OCI-M2 (cell line): ENCODE results near the gene ROCK2.

Source experiments
- DNase-seq: peaks from one replicate; lab custom pipeline; 2025; ENCODE audit not compliant: unreplicated experiment; lab: John Stamatoyannopoulos, UW

The ROCK2 gene

DNA sequence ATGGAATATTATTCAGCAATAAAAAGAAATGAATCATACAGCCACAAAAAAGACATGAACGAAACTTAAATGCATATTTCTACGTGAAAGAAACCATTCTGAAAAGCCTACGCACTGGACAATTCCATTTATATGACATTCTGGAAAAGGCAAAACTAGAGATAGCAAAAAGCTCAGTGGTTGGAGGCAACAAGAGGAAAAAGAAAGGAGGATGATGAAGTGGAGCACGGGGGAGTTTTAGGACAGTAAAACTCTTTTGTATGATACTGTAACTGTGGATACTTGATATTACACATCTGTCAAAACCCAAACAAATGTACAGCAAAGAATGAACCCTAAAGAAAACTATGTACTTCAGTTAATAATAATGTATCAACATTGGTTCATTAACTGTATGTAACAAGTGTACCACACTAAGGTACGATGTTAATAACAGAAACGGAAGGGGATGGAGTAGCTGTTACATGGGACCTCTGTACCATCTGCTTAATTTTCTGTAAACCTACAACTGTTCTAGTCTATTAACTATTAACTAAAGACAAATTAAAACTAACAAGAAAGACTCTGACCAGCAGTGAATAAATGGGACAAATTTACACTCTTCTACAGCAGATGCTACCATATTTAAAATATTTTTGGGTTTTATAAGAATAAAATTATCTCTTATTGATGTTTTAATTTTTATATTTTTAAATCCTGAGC is 31.5 kb downstream of the ROCK2 start:
- no peak for DNase-seq

DNA sequence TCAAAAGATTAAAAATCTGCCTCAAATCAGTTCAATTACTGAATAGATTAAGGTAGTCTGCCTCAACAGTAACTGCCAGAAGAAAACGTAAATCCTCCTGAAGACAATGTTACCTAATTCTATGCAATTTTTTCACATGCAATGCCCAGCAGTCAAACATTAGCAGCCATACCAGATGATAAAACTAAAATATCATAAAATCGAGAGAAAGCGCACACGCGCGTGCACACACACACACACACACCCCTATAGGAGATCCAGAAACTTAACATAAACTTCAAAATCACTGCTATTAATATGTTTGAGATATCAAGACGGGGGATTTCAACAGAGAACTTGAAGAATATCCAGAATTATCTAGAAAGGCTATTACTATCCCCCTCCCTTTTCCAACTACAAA is 32.9 kb downstream of the ROCK2 start:
- no peak for DNase-seq

DNA sequence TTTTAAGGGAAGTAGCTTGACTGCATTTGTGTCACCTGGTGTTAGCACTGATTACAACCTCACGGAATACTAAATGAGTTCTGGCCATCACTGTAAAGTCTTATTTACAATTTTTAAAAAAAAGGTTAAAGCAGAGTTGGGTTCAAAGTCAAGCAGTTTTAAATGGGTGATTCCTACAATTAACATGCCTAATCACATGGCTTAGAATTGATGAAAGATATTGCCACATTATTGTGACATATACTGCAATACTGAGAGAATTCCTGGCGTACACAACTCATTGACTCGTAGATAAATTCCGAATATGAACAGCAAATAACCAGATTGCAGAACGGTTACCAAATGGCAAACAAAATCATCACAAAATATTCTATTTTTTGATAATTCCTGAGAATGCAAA is 34.2 kb downstream of the ROCK2 start:
- DNase-seq = no peak

DNA sequence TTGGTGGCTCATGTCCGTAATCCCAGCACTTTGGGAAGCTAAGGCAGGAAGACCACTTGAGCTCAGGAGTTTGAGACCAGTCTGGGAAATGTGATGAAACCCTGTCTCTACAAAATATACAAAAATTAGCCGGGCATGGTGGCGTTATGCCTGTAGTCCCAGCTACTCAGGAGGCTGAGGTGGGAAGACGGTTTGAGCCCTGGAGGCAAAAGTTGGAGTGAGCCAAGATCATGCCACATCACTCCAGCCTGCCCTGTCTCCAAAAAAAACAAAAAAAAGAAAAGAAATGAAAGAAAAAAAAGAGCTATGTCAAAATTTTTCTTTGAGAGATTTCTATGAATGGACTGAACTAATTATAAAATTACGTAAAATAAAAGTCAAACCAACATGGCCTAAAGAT is 34.7 kb downstream of the ROCK2 start:
- DNase-seq = no peak

DNA sequence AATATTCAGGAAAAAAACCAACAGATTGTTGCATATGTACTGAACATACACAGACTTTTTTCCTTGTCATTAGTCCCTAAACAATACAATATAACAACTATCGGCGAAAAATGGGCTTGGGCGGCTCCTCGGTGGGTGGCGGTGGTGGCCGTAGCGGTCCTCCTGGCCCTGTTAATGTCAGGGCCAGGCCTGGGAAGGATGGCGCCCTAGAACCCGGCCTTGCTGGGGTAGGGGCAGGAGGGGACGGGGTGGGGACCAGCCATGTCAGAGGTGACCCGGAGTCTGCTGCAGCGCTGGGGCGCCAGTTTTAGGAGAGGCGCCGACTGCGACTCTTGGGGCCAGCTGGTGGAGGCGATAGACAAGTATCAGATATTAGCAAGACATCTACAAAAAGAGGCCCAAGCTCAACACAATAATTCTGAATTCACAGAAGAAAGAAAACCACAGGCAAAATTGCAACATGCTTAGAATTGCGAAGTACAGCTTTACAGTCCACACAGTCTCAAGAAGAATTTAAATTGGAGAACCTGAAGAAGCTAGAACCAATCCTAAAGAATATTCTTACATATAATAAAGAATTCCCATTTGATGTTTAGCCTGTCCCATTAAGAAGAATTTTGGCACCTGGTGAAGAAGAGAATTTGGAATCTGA is 36.5 kb downstream of the ROCK2 start:
- DNase-seq = no peak

DNA sequence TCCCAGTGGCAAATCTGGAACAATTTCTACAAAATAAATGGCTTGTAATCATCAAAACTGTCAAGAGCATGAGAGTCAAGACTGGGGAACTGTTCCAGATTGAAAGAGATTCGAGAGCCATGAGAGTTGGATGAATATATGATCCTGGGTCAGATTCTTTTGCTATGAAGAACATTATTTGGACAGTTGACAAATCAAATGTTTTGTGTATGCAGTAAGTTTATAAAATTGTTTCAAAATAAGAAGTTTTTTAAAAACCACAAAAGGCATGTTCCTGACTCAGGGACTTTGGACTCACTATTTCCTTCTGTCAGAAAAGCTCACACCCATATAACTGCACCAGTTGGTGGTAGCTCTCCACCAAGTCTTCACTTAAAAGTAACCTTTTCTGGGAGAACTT is 38.5 kb downstream of the ROCK2 start:
- no peak for DNase-seq

DNA sequence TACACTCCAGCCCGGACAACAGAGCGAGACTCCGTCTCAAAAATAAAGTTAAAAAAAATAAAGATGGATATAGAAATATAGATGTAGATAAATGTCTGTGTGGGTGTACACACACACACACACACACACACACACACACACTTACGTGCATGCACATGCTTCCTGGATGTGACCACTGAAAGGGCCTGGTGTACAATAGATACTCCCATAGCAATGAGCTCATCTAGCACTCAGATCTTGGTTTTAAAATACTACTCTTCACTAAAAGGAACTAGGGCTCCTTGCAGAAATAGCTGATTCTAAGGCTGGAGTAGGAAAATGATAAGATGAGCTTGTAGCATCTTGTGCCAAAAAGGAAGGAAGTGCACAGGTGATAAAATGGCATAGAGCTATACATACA is 39.1 kb downstream of the ROCK2 start:
- no peak for DNase-seq

DNA sequence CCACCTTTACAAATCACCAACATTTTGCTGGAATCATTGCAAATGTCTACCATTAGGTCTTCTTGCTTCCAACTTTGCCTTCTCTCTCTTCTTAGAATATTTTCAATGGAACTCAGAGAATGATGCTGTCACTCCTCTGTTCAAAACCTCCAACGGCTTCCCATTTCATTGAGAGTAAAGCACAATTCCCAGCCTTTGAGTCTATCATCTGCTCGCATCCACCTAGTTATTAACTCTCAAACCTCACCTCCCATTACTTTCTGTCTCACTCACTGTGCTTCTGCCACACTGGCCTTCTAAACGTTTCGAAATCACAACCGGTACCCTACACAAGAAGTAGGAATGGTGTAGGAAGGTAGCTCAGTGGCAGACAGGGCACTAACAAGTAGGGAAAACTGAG is 40.0 kb downstream of the ROCK2 start:
- DNase-seq = no peak

DNA sequence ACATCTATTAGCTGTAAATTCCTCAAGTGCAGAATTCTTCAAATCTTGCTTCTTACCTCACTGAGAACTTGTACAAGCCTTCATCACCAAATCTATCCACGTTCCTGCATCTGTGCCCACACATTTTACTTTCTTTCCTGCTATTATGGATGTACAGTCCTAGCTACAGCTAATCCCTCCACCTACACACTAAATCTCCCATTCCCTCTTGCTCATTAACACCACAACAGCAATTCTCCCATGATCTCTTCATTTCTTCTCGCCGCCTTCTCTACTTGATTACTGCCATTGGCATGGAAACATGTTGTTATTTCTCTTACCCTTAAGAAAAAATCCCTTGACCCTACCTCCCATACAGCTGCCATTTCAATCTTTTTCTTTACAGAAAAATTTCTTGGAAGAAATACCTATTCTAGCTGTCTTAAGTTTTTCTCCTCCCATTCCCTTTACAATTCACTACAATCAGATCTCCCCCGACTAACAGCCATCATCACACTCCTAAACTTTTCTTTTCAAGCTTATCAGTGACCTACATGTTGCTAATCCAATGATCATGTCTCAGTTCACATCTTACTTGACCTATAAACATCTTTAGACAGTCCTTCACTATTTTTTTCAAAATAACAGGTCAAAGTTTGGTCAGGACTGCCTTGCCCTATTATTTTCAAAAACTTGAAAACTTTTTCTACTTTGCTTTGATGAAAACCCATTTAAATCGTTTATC is 41.0 kb downstream of the ROCK2 start:
- DNase-seq = no peak

DNA sequence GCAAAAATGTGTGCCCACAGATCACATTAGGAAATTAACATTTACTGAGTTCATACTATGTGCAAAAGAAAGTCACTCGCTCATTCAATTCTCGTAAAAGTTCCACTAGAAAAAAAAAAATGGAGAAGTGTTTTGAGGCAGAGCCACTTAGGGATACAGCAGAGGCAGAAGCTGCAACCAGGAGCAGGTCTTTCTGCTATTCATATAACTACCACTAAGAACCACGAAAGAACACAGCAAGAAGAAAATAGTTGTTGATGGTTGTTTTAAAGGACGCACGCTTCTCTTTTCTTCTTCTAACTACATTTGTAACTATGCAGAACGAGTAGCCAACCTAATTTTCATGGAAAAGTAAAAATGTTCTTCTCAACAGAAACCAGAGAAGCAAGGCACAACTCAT is 45.0 kb downstream of the ROCK2 start:
- DNase-seq = no peak

DNA sequence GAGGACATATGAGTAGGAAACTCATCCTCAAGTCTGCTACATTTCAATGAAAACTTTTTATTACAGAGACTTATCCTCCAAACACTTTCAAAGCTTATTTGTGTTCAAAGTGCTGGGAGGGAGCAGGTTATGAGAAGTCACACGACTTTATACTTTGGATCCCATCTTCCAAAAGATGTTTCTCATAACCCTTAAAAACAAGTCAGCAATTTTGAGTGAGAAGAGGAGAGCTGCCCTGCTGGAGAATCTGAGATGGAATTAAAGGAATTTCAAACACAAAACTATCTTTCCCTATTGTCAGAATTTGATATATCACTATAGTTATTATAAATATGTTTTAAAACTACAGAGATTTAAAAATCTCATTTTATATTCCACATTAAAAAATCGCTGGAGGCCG is 45.8 kb downstream of the ROCK2 start:
- DNase-seq = no peak

DNA sequence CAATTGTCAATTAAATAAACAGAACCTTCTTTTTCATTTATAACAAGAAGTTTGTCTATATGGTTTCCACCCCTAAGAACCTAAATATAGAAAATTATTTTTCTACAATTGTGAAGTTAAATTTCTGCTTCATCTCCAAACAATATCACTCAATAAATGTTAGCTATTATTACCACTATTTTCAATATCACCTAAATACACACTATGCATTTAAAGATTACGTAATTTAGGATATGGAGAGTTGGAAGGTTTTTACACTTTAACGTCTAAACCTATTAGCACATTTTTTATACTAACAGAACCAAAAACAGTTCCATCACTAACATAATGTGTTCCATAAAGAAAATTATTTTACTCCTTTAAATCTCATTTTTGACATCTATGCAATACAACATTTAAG is 48.0 kb downstream of the ROCK2 start:
- no peak for DNase-seq

DNA sequence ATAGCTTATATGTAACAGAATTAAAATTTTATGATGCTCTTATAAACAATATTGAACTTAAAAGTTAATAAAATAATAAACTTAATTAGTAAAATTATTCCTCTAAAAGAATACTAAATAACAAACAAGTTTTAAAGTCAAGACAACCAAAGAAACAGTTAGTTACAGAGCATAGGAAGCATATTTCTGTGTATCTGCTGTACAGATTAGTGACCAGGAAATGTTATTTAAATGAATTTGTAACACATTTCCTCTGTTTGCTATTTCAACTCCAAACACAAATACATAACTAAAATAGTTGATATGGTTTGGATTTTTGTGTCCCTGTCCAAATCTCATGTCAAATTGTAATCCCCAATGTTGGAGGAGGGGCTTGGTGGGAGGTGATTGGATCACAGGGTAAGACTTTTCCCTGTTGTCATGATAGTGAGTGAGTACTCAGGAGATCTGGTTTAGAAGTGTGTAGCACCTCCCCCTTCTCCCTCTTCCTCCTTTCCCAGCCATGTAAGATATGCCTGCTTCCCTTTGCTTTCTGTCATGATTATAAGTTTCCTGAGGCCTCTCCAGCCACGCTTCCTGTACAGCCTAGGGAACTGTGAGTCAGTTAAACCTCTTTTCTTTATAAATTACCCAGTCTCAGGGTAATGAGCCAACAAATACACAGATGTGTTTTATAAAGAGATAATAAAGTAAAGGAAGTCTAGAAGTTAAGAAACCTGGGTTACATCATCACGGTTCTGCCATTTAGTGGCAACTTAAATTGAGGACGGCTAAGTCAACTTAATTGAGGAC is 51.8 kb downstream of the ROCK2 start:
- DNase-seq = no peak

DNA sequence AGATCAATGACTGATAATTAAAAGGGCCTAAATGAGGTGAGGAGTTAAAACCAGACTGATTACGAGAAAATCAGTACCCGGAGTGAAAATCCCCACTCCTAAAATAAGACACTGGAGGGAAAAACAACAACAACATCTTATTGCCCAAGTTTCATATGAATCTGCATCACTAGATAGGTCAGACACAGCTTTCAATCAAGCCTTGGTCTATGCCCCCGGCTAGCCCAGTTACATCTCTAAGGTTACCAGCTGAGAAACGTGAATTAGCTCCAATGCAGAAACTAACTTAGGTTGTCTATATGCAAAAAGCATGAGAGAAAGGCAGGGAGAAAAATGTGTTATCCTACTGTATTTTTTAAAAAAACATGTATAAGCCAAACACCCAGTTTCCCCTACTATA is 53.7 kb downstream of the ROCK2 start:
- no peak for DNase-seq

DNA sequence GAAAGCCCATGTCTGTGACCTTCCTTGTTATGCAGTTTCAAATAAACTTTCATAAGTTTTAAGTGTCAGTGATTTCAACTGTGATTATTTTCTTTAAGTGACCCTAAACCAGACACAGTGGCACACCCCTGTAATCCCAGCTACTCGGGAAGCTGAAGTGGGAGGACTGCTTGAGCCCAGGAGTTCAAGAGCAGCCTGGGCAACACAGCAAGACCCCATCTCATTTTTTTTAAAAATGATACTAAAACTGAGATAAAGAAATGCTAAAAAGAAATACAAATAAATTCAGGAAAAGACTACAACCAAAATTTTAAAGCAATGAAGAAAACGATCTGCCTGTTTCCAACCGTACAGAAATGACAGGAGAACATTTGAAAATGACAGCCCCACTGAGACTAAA is 54.2 kb downstream of the ROCK2 start:
- no peak for DNase-seq

DNA sequence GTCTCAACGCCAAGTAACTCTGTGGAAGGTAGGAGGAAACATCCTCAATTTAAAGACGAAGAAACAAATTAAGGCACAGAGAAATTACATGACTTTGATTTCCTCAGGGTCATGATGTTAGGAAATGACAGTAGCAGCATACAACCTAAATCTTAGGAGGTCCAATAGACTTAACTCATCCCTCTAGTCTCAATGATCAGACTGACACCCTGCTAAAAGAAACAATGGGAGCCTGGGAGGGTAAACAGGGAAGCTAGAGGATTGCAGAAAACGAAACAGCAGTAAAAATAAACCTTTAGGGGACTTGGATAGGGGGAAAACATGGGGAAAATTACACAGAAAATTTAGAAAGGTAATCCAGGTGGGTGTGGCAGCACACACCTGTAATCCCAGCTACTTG is 56.0 kb downstream of the ROCK2 start:
- DNase-seq = no peak

DNA sequence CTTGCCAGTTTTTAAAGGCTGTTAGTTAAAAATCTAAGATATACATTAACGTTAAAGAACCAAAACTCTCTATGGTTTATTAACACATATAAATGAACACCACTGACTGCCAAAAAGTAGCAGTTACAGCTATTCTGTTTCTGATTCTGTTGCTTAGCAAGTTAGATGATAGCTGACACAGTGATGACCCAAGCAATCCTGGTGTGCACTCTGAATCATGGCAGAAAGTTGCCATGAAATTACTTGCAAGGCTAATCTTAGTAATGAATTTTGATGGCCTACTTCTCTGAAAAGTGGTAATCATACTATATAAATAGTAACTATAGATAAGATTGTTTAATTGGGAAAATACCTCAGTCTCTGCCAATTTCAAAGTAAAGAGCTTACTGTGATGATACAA is 57.7 kb downstream of the ROCK2 start:
- no peak for DNase-seq

DNA sequence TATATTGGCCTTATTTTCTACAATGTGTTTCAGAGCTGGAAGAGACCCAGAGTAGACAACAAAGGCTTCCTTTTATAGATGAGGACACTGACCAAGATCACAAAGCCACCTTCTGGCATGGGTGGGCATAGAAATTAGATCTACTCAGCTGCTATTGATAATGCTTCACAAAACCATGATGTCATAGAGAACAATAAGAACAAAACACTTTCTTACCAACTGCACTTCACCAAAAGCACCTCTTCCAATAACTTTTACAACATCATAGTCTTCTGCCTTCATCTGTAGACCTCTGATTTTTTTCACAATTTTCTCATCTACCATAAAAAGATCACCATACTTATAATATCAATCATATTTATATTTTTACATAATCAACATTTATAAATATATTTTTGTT is 58.1 kb downstream of the ROCK2 start:
- no peak for DNase-seq

DNA sequence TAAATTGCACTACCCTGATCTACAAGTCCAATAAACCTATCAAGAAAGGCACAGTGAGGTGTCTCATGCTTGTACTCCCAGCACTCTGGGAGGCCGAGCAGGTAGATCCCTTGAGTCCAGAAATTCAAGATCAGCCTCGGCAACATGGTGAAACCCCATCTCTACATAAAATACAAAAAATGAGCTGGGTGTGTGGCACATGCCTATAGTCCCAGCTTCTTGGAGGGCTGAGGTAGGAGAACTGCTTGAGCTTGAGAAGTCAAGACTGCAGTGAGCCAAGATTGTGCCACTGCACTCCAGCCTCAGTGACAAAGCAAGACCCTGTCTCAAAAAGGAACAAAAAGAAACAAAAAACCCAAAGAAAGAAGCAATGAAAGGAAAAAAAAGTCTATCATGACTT is 58.9 kb downstream of the ROCK2 start:
- no peak for DNase-seq

DNA sequence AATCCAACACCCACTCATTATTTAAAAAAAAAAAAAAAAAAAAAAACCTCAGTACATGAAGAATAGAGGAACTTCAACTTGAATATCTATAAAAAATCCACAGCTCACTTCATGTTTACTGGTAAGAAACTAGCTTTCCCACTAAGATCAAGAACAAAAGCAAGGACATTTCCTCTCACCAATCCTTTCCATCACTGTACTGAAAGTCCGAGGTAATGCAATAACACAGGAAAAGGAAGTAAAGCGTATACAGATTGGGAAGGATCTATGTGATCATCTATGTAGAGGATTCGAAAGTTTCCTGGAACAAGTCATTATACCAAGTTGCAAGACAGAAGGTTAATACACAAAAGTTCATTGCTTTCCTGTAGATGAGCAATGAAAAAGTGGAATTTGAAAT is 63.2 kb downstream of the ROCK2 start:
- DNase-seq = no peak

DNA sequence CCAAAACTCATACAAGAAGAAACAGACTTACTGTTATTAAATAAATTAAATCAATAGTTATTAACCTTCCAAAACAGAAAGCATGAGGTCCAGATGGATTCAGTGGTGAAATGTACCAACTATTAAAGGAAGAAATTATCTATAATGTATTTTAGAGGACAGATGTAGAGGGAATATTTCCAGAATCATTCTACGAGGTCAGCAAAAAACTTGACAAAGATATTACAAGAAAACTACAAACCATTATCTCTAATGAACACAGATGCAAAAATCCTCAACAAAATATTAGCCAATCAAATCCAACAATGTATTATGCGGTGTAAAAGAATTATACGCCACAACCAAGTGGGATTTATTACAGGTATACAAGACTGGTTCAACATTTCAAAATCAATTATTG is 63.7 kb downstream of the ROCK2 start:
- DNase-seq = no peak

DNA sequence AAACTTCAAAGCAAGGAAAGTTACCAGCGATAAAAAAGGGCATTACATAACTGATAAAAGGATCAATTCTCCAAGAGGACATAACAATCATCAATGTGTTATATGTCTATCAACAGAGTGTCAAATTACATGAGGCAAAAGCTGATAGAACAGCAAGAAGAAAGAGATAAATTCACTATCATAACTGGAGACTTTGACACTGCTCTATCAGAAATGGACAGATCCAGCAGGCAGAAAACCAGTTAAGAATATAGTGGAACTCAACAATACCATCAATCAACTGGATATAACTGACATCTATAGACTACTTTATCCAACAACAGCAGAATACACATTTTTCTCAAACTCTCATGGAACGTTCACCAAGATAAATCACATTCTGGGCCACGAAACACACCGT is 65.0 kb downstream of the ROCK2 start:
- DNase-seq = peak; percentile 37
